Measurements from ENCODE around the gene GALNT17.
"Not testable (repeated sequence)": the region's sequence is repeated elsewhere in the genome, so short reads cannot be mapped to it uniquely, and the experiment has no call there.

GALNT17 gene

GRCh38 chr7:71707041-71707440 is 575.1 kb downstream of the GALNT17 start:
- DNase-seq, result no peak

- DNase-seq, result no peak
Measured at GRCh38 chr7:71708710-71709109, 576.8 kb downstream of the GALNT17 start.

GRCh38 chr7:71710442-71710841 is 578.5 kb downstream of the GALNT17 start:
- DNase-seq, result no peak

GRCh38 chr7:71712653-71713180 is 580.8 kb downstream of the GALNT17 start:
- DNase-seq, result no peak

GRCh38 chr7:71716690-71717089 is 584.7 kb downstream of the GALNT17 start:
- DNase-seq, result no peak

GRCh38 chr7:71718563-71718962 is 586.6 kb downstream of the GALNT17 start:
- no peak for DNase-seq

GRCh38 chr7:71721742-71722141 is 589.8 kb downstream of the GALNT17 start:
- no peak for DNase-seq

- DNase-seq, result no peak
Measured at GRCh38 chr7:71723859-71724258, 591.9 kb downstream of the GALNT17 start.

GRCh38 chr7:71727347-71727746 is 595.4 kb downstream of the GALNT17 start:
- no peak for DNase-seq

GRCh38 chr7:71731740-71732139 is 599.8 kb downstream of the GALNT17 start:
- no peak for DNase-seq

- DNase-seq, result peak; percentile 56
Measured at GRCh38 chr7:71733107-71733870, 601.3 kb downstream of the GALNT17 start.

GRCh38 chr7:71735961-71736556 is 604.1 kb downstream of the GALNT17 start:
- peak; percentile 21 for DNase-seq

GRCh38 chr7:71737931-71738540 is 606.1 kb downstream of the GALNT17 start:
- DNase-seq, result not testable (repeated sequence)

- no peak for DNase-seq
Measured at GRCh38 chr7:71739520-71740173, 607.7 kb downstream of the GALNT17 start.

GRCh38 chr7:71740174-71740560 is 608.2 kb downstream of the GALNT17 start:
- no peak for DNase-seq

- no peak for DNase-seq
Measured at GRCh38 chr7:71746006-71746405, 614.1 kb downstream of the GALNT17 start.

- DNase-seq, result no peak
Measured at GRCh38 chr7:71750290-71750689, 618.3 kb downstream of the GALNT17 start.

GRCh38 chr7:71752171-71752935 is 620.4 kb downstream of the GALNT17 start:
- no peak for DNase-seq

GRCh38 chr7:71753236-71753635 is 621.3 kb downstream of the GALNT17 start:
- no peak for DNase-seq

GRCh38 chr7:71753956-71754664 is 622.2 kb downstream of the GALNT17 start:
- no peak for DNase-seq

- DNase-seq, result no peak
Measured at GRCh38 chr7:71754828-71755227, 622.9 kb downstream of the GALNT17 start.

GRCh38 chr7:71761336-71761735 is 629.4 kb downstream of the GALNT17 start:
- DNase-seq, result no peak
